Esophagus squamous epithelium (tissue), 5 donors: Measurements from ENCODE around the gene ZNF324. TPM values are rescaled to one million over a fixed set of nuclear protein-coding genes. Genes with fewer than 3 reads are reported as not detected.
"Not testable (repeated sequence)": the region's sequence is repeated elsewhere in the genome, so short reads cannot be mapped to it uniquely, and the experiment has no call there.

ENCODE experiments used
- DNase-seq: peaks from one replicate; lab custom pipeline; 2025; lab: John Stamatoyannopoulos, UW
- H3K27ac ChIP-seq, 4 donors: fragments of 200-600 bp; sonication (generic); one replicate each; pipeline ENCODE4 v1.5.1; 2016 to 2019; ENCODE audit warnings: mild to moderate bottlenecking in 1 of 4
- H3K27me3 ChIP-seq, 4 donors: fragments of 200-600 bp; sonication (generic); 1 replicate in 3 of 4; 2 replicates in 1 of 4; pipeline versions ENCODE4 v1.5.1 to v1.6.0; 2017 to 2021; ENCODE audit warnings: antibody characterized with exemption in 1 of 4
- H3K36me3 ChIP-seq, 3 donors: fragments of 200-600 bp; sonication (generic); one replicate each; pipeline ENCODE4 v1.5.1; 2016 to 2019
- H3K4me1 ChIP-seq, 3 donors: fragments of 200-600 bp; sonication (generic); one replicate each; pipeline ENCODE4 v1.5.1; 2017 to 2019
- H3K4me3 ChIP-seq, 4 donors: fragments of 200-600 bp; sonication (generic); 1 replicate in 3 of 4; 2 replicates in 1 of 4; pipeline ENCODE4 v1.5.1; 2016 to 2019; ENCODE audit warnings: mild to moderate bottlenecking in 2 of 4, moderate library complexity in 1 of 4
- H3K9me3 ChIP-seq, 3 donors: fragments of 200-600 bp; sonication (generic); one replicate each; pipeline ENCODE4 v1.5.1; 2016 to 2019
- POLR2A ChIP-seq, 4 donors: fragments of 450-650 bp; IDR thresholded peaks; one replicate each; pipeline ENCODE4 v1.6.1; 2017; ENCODE audit warnings: antibody characterized with exemption in 4 of 4, mild to moderate bottlenecking in 4 of 4, moderate library complexity in 3 of 4
- WGBS, 2 donors: methylation state at CpG; one replicate each; pipeline ENCODE4 v1.1.5; 2018; 5-methylcytosine and 5-hydroxymethylcytosine counted together
- intact Hi-C: fragments of 100-400 bp; cut with DNase I; formaldehyde crosslinking; loops from one replicate; pipeline ENCODE4 v1.15.0; 2022
- total RNA-seq, 4 donors: library from RNA; depleted of rRNA; stranded (reverse); fragments of >200 nt; gene quantifications; one replicate each; pipeline ENCODE4 v1.1.0, GENCODE V29; 2016
- TF ChIP-seq, protein P1 (sequence below), 6 experiments: fragments of 450-650 bp in 4 of 6; fragments of 200-600 bp in 2 of 6; sonication (generic) in 2 of 6; IDR thresholded peaks; one replicate each; pipeline ENCODE4 v1.5.1; 2016 to 2019; ENCODE audit warnings: antibody characterized with exemption in 6 of 6, mild to moderate bottlenecking in 4 of 6, moderate library complexity in 4 of 6
- donor health status: DM: yes; HTN: yes; CAD: no.

ZNF324 gene
- total RNA-seq, 4 donors from 2014 or later = 13.5 to 25.4 (median 20.2) TPM

- no peaks in the 10 kb centered on the region for H3K27me3 ChIP-seq
- H3K9me3 ChIP-seq = no peaks in the 10 kb centered on the region
- H3K4me1 ChIP-seq = peaks cover 7 to 19% (median 11%) of the 10 kb centered on the region in 3 donors
- intact Hi-C loops = no loop called here
- H3K36me3 ChIP-seq = peaks cover 3 to 40% (median 6%) of the 10 kb centered on the region in 3 donors
- no peak for DNase-seq
- no peak overlapping the region for H3K27ac ChIP-seq
- WGBS, 2 donors = 94 to 100% methylated on average over 14 to 20 of the region's 20 CpGs
- no peak overlapping the region for H3K4me3 ChIP-seq
- TF ChIP-seq, protein P1, sequence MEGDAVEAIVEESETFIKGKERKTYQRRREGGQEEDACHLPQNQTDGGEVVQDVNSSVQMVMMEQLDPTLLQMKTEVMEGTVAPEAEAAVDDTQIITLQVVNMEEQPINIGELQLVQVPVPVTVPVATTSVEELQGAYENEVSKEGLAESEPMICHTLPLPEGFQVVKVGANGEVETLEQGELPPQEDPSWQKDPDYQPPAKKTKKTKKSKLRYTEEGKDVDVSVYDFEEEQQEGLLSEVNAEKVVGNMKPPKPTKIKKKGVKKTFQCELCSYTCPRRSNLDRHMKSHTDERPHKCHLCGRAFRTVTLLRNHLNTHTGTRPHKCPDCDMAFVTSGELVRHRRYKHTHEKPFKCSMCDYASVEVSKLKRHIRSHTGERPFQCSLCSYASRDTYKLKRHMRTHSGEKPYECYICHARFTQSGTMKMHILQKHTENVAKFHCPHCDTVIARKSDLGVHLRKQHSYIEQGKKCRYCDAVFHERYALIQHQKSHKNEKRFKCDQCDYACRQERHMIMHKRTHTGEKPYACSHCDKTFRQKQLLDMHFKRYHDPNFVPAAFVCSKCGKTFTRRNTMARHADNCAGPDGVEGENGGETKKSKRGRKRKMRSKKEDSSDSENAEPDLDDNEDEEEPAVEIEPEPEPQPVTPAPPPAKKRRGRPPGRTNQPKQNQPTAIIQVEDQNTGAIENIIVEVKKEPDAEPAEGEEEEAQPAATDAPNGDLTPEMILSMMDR (IDR thresholded peaks at IDR 0.05) = no peak
- no peak for TF ChIP-seq POLR2A (IDR thresholded peaks at IDR 0.05)
These were observed 13.6 kb downstream of the ZNF324 start for GRCh38 chr19:58480481-58480830.

- TF ChIP-seq, protein P1 (IDR thresholded peaks at IDR 0.05) = no peak
- TF ChIP-seq POLR2A (IDR thresholded peaks at IDR 0.05) = no peak
- peaks cover 7 to 18% (median 10%) of the 10 kb centered on the region in 3 donors for H3K4me1 ChIP-seq
- no peaks in the 10 kb centered on the region for H3K9me3 ChIP-seq
- H3K27ac ChIP-seq = no peak overlapping the region
- no peak for DNase-seq
- peaks cover 3 to 40% (median 6%) of the 10 kb centered on the region in 3 donors for H3K36me3 ChIP-seq
- H3K27me3 ChIP-seq = no peaks in the 10 kb centered on the region
- H3K4me3 ChIP-seq = no peak overlapping the region
- intact Hi-C loops = no loop called here
- 82 to 100% methylated on average over 1 to 2 of the region's 2 CpGs for WGBS, 2 donors
These were observed 14.0 kb downstream of the ZNF324 start for GRCh38 chr19:58480831-58481230.

GRCh38 chr19:58482372-58482771 lies 15.5 kb downstream of the ZNF324 start:
- no peaks in the 10 kb centered on the region for H3K27me3 ChIP-seq
- peaks cover 3 to 40% (median 6%) of the 10 kb centered on the region in 3 donors for H3K36me3 ChIP-seq
- no peak overlapping the region for H3K27ac ChIP-seq
- H3K9me3 ChIP-seq = no peaks in the 10 kb centered on the region
- peaks cover 0 to 8% (median 1%) of the 10 kb centered on the region in 3 donors for H3K4me1 ChIP-seq
- H3K4me3 ChIP-seq = no peak overlapping the region
- TF ChIP-seq, protein P1 (IDR thresholded peaks at IDR 0.05) = no peak
- TF ChIP-seq POLR2A (IDR thresholded peaks at IDR 0.05) = no peak
- whole genome bisulfite sequencing, 2 donors = 72 to 100% methylated on average over 2 to 3 of the region's 7 CpGs
- DNase-seq = no peak
- intact Hi-C loops = no loop called here

DNA sequence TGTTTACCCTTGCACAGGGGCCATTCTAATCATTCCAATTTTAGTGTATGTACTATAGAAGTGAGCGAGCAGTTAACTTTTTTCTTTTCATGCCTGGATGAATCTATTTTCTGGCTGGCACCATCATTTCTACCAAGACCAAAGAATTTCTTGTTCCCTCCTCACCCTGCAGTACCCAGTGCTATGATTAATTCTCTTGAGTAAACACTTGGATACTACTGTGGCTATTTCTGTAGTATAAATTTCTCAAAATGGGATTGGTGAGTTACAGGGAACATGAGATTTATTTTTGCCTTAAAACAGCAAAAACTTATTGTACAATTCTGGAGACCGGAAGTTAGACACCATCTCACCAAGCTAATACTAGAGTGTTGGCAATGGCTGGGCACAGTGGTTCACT lies 16.9 kb downstream of the ZNF324 start:
- 62 to 70% methylated on average over 2 of the region's 2 CpGs for WGBS, 2 donors
- Histone ChIP-seq H3K36me3 (peaks cover 3 to 27% (median 6%) of the 10 kb centered on the region in 3 donors), H3K4me3 (no peak overlapping the region), H3K27me3 (no peaks in the 10 kb centered on the region), H3K9me3 (no peaks in the 10 kb centered on the region), H3K4me1 (peaks cover 0 to 15% (median 5%) of the 10 kb centered on the region in 3 donors), H3K27ac (no peak overlapping the region)
- intact Hi-C loops = no loop called here
- TF ChIP-seq, protein P1 (IDR thresholded peaks at IDR 0.05) = no peak
- TF ChIP-seq POLR2A (IDR thresholded peaks at IDR 0.05) = no peak
- no peak for DNase-seq

DNA sequence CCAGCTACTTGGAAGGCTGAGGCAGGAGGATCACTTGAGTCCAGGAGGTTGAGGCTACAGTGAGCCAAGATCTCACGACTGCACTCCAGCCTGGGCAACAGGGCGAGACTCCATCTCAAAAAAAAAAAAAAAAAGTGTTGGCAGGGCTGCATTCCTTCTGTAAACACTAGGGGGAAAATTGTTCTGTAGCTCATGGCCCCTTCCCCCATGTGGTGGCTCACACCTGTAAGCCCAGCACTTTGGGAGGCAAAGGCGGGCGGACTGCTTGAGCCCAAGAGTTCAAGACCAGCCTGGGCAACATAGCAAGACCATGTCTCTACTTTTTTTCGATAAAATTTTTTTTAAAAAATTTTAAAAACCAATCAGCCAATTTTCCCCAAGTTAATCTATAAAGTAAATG lies 17.5 kb downstream of the ZNF324 start:
- 82 to 91% methylated on average over 5 of the region's 5 CpGs for WGBS, 2 donors
- DNase-seq, H3K27ac ChIP-seq, intact Hi-C loops, H3K4me3 ChIP-seq, H3K9me3 ChIP-seq, H3K27me3 ChIP-seq: not testable (repeated sequence)
- TF ChIP-seq, protein P1 (IDR thresholded peaks at IDR 0.05) = peak in 1 of 6 experiments; percentile 13
- H3K36me3 ChIP-seq = peaks cover 3 to 22% (median 6%) of the 10 kb centered on the region in 3 donors
- peaks cover 0 to 18% (median 5%) of the 10 kb centered on the region in 3 donors for H3K4me1 ChIP-seq
